GM12875 (cell line): ENCODE measurements around the gene MEAF6.
A peak's percentile ranks its signal among the peaks of the same experiment; 100 is the strongest.

ENCODE experiments used
- H3K4me3 ChIP-seq: one replicate; pipeline ENCODE4 v1.5.1; 2011; ENCODE audit warnings: low read depth, low read length, control low read depth
- TF ChIP-seq, protein P1 (sequence below): IDR thresholded peaks from 2 replicates; pipeline ENCODE4 v1.5.1; 2011; ENCODE audit warnings: low read depth, mild to moderate bottlenecking, control low read depth, inconsistent platforms, low read length, moderate library complexity, borderline replicate concordance; ENCODE audit not compliant: insufficient read depth

The MEAF6 gene

DNA sequence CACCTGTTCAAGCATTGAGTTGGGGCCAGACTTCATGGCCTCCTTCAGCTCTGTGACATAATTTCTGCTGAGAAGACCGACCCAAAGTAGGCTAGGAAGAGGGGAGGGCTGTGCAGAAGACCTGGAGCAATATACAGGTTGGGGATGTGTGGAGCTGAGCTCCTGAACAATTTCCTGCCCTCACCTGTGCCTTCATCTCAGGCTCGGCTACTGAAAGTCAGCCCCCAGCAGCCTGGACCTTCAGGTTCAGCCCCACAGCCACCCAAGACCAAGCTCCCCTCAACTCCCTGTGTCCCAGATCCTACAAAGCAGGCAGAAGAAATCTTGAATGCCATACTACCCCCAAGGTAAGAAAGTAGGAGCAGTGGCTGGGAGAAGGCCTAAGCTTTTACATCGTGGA, 42.8 kb upstream of the MEAF6 start:
- TF ChIP-seq, protein P1, sequence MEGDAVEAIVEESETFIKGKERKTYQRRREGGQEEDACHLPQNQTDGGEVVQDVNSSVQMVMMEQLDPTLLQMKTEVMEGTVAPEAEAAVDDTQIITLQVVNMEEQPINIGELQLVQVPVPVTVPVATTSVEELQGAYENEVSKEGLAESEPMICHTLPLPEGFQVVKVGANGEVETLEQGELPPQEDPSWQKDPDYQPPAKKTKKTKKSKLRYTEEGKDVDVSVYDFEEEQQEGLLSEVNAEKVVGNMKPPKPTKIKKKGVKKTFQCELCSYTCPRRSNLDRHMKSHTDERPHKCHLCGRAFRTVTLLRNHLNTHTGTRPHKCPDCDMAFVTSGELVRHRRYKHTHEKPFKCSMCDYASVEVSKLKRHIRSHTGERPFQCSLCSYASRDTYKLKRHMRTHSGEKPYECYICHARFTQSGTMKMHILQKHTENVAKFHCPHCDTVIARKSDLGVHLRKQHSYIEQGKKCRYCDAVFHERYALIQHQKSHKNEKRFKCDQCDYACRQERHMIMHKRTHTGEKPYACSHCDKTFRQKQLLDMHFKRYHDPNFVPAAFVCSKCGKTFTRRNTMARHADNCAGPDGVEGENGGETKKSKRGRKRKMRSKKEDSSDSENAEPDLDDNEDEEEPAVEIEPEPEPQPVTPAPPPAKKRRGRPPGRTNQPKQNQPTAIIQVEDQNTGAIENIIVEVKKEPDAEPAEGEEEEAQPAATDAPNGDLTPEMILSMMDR = no peak
- no peak overlapping the region for H3K4me3 ChIP-seq

DNA sequence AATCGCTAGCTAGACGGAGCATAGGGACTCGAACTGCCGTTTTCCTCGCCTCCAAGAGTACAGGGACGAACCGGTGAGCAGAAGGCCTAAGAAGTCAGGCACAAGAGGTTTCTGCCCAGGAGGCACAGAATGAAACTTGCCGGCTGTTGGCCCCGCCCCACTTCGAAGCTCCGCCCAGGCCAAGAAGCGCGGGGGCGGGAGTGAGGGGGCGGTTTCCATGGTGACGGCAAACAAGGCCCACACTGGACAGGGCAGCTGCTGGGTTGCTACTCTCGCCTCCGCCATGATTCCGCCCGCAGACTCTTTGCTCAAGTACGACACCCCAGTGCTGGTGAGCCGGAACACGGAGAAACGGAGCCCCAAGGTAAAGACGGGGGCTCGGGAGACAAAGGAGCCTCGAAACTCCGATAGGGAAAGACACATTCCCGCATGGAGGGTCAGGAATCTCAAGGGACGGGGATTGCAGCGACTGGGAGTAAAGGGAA, 42.2 kb upstream of the MEAF6 start, which contains the start of gene DNALI1:
Gene DNALI1 (plus strand): TSS at position 229 of the 485 bp plus-strand sequence. CDS start 55 bp downstream, at position 284.
- H3K4me3 ChIP-seq = no peak within 1 kb of the TSS
- TF ChIP-seq, protein P1 = no peak

DNA sequence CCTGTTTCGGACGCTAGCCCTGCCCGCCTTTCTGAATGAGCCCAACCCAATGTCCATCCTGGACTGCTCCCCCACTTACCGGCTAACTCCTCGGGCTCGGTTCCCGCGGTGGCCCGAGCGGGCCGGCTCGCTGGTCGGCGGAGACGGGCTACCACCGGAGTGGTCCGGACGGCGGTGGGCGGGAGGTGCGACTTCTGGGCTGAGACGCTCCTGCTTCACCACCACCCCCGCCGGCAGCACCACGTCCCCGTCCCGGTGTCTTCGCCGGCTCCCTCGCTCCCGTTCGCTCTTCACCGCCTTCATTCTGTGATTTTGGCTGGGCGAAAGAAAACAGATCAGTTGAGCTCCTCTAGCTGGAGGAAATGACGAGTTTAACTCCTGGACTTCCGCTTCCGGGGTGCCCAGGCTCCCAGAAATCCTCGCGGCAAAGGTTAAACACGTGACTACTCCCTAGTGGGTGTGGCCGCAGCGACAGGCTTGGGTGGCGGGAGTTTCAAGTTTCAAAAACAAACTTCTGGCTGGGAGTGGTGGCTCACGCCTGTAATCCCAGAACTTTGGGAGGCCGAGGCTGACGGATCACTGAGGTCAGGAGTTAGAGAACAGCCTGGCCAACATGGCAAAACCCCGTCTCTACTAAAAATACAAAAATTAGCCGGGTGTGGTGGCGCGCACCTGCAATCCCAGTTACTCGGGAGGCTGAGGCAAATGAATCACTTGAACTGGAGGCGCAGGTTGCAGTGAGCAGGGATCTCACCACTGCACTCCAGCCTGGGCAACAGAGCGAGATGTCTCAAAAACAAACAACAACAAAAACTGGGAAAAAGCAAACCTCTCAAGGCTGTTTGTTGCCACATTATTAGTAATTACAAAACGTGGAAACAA, 39.6 kb upstream of the MEAF6 start, which contains the start of gene SNIP1:
Gene SNIP1 (minus strand): TSS at position 367 of the 882 bp plus-strand sequence. CDS start 64 bp downstream, at position 303.
- peak within 1 kb of the TSS; percentile 79 for H3K4me3 ChIP-seq
- TF ChIP-seq, protein P1 = no peak

DNA sequence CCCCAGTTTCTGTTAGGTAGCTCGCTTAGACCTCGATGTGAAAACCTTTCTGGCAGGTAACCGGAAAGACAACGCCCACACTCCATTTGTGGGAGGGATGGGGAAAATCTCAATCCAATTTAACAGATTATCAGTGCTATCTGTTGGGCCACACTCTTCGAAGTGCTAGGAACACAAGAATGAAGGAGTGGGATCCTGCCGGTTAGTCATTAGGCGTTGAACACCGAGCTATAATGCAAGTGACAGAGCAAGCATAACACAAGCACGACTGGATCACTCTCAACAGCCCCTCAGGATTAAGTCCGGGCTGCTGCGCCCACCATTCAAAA, 39.0 kb upstream of the MEAF6 start:
- TF ChIP-seq, protein P1 = no peak
- peak overlapping the region; percentile 79 for H3K4me3 ChIP-seq

DNA sequence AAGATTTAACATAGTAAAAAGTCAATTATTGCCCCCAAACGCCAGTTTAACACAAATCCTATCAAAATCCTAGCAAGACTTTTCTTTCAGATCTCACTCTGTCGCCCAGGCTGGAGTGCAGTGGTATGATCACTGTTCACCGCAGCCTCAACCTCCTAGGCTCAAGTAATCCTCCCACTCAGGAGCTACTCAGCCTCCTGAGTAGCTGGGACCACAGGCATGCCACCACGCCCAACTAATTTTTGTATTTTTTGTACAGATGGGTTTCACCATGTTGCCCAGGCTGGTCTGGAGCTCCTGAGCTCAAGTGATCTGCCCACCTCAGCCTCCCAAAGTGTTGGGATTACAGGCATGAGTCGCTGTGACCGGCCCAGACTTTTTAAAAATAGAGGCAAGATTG, 34.8 kb upstream of the MEAF6 start:
- TF ChIP-seq, protein P1 = no peak

DNA sequence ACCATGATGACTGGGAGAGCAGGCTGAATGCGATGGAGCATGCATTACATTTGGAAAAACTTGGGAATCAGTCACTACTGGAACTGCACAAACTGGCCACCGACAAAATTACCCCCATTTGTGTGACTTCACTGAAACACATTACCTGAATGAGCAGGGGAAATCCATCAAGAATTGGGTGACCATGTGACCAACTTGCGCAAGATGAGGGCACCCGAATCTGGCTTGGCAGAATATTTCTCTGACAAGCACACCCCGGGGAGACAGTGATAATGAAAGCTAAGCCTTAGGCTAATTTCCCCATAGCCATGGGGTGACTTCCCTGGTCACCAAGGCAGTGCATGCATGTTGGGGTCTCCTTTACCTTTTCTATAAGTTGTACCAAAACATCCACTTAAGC, 30.5 kb upstream of the MEAF6 start:
- TF ChIP-seq, protein P1 = no peak
- H3K4me3 ChIP-seq = no peak overlapping the region

More for the DNA sequence above, 34.8 kb upstream of the MEAF6 start:
- H3K4me3 ChIP-seq = no peak overlapping the region

DNA sequence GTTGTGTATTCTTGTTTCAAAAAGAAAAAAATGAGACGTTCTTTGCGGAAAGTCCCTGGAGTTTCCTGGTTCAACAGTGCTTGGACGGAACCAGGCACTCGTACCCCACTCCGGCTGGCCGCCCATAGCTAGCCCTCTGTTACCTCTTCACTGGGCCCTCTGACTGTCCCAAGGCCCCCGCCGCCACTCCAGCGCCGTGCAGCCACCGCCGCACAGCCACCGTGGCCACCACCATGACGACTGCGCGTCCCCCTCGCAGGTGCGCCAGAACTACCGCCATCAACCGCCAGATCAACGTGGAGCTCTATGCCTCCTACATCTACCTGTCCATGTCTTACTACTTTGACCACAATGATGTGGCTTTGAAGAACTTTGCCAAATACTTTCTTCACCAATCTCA, 30.0 kb upstream of the MEAF6 start:
- TF ChIP-seq, protein P1 = no peak
- no peak overlapping the region for H3K4me3 ChIP-seq
